ENCODE data around the gene KLRK1.
"Not testable (repeated sequence)": the region's sequence is repeated elsewhere in the genome, so short reads cannot be mapped to it uniquely, and the experiment has no call there.

The KLRK1 gene

GRCh38 chr12:10389904-10390303 is at the start of gene KLRK1:
TSS of gene KLRK1 (minus strand) at chr12:10390041. CDS start at chr12:10388810, 1,231 bp downstream.
- no peak for DNase-seq

DNA sequence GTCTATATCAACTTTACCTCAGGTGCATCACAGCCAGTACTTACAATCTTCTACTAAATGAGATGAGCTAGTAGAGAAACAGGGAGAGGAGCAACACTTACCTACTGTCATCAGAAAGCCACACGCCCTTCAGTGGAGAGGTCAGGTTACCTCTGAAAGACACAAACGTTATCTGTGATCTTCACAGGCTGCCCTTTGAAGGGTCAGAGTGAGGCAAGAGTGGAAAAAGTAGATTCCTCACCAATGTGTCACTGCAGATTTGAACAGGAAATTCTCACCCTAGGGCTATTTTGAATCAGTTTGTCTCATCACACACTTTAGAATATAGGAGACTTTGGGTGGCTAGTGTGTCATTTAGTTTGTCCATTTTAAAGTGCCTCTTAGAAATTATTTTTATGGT is 47.8 kb upstream of the KLRK1 start:
- not testable (repeated sequence) for DNase-seq

DNA sequence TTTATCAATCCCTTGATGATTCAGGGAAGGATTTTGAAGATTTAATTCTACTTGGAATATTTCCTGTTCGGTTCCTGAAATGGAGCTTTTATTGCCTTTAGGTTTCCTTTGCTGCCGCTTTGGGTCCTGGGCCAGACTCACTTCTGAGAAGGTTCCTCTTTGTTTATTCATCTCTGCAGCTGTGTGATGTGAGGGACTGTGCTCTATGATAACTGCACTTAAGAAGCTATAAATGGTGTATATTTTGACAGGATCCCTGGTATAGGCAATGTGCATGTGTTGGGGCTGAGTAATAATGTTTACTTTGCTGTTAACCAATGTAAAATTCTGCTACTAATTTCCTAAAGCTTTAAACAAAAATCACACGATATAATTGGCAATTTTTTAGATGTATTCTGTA is 46.0 kb upstream of the KLRK1 start, which contains the start of gene KLRC2:
Gene KLRC2, minus strand, starts transcription at position 195 of the 400 bp plus-strand sequence. Its CDS starts 24 bp downstream, at position 171.
- DNase-seq: not testable (repeated sequence)

DNA sequence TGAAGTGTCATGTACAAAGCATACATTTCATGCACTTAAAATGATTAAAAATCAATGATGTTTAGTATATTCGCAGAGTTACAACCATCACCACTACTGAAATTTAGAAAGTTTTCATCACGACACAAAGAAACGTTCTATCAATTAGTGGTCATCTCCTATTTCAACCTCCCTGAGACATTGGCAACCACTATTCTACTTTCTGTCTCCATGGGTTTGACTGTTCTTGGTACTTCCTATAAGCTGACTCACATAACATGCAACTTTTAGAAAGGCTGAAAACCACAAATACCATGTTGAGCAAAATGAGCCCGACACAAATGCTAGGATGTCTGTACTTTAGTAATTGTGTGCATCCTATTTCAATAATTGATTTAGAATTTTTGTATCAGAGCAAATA is 40.8 kb upstream of the KLRK1 start:
- not testable (repeated sequence) for DNase-seq

DNA sequence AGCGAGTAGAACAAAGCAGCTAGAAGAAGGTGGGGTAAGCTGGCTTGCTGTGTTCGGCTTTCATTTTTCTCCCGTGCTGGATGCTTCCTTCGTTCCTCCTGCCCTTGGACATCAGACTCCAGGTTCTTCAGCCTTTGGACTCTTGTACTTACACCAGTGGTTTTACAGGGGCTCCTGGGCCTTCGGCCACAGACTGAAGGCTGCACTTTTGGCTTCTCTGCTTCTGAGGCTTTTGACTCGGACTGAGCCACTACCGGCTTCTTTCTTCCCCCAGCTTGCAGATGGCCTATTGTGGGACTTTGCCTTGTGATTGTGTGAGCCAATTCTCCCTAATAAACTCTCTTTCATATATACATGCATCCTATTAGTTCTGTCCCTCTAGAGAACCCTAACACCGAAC is 36.1 kb upstream of the KLRK1 start:
- not testable (repeated sequence) for DNase-seq

- not testable (repeated sequence) for DNase-seq
Observed at GRCh38 chr12:10424260-10424899, 34.5 kb upstream of the KLRK1 start.

DNA sequence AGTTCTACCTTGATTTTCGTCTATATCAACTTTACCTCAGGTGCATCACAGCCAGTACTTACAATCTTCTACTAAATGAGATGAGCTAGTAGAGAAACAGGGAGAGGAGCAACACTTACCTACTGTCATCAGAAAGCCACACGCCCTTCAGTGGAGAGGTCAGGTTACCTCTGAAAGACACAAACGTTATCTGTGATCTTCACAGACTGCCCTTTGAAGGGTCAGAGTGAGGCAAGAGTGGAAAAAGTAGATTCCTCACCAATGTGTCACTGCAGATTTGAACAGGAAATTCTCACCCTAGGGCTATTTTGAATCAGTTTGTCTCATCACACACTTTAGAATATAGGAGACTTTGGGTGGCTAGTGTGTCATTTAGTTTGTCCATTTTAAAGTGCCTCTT is 32.3 kb upstream of the KLRK1 start:
- not testable (repeated sequence) for DNase-seq

GRCh38 chr12:10420334-10420733 is 30.5 kb upstream of the KLRK1 start, which contains the start of gene KLRC3:
TSS of gene KLRC3 (minus strand) at chr12:10420595. CDS start at chr12:10420550, 45 bp downstream.
- not testable (repeated sequence) for DNase-seq

DNA sequence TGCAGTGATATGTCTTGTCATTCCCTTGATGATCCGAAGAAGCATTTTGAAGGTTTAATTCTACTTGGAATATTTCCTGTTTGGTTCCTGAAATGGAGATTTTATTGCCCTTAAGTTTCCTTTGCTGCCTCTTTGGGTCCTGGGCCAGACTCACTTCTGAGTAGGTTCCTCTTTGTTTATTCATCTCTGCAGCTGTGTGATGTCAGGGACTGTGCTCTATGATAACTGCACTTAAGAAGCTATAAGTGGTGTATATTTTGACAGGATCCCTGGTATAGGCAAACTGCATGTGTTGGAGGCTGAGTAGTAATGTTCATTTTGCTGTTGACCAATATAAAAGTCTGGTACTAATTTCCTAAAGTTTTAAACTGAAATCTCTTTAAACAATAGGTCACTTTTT is 19.6 kb upstream of the KLRK1 start, which contains the start of gene KLRC4:
Gene KLRC4, minus strand, starts transcription at position 366 of the 400 bp plus-strand sequence. Its CDS starts 182 bp downstream, at position 184.
- no peak for DNase-seq

DNA sequence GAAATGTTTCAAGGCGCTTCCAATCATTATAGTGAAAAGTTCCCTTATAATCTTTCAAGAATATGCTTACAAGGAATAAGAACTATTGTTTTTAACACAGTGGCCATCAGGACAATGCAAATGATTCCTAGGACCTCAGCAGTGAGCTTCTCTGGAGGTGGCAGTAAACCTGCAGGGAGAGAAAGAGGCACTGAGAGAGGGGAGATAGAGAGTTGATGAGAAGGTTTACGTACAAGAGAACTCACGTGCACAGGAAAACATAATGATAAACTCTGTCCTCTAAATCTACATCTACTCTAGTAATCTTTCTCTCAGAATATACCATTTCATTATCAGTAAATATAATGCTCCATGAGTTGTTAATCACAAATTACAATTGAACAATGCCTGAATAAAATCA is 19.0 kb upstream of the KLRK1 start:
- no peak for DNase-seq

DNA sequence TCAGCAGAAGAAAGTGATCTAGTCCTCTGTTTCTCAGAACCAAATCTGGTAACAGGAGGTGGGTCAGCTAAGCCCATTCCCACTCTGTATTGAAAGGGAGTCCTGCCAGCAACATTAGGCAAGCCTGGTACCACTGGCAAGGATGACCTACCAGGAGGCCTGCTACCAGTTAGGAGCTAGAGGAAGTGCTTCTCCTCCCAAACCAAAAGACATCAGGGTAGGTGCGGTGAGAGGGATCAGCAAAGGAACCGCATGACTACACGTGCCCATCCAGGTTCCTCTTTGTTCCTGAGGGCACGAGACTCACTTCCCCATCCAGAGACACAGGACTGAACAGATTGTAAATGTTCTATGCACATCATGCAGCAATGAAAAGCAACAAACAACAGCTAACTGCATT is 16.9 kb upstream of the KLRK1 start:
- DNase-seq: no peak

GRCh38 chr12:10405294-10405693 is 15.5 kb upstream of the KLRK1 start:
- no peak for DNase-seq

DNA sequence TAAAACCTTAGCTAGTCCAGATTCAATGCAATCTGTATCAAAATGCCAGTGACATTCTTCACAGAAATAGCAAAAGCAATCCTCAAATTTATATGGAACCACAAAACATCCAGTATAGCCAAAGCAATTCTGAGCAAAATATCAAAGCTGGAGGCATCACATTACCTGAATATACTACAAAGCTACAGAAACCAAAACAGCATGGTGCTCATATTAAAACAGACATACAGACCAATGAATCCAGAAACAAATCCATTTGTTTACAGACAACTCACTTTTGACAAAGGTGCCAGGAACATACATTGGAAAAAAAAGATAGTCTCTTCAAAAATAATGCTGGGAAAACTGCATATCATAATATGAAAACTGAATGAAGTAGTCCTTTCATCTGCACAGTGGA is 15.0 kb upstream of the KLRK1 start:
- no peak for DNase-seq

DNA sequence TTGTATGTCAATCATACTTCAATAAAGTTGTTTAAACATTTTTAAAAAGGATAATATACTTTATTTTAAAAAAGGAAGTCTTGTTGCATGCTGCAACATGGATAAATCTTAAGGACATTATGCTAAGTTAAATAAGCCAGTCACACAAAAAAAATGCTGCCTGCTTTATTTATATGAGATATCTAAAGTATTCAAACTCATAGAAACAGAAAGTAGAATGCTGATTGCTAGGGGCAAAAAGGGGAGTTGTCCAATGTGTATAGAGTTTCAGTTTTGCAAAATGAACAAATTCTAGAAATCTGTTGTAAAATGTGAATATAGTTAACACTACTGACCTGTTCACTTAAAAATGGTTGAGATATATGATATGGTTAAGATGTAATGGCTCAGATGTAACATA is 11.0 kb upstream of the KLRK1 start:
- no peak for DNase-seq

DNA sequence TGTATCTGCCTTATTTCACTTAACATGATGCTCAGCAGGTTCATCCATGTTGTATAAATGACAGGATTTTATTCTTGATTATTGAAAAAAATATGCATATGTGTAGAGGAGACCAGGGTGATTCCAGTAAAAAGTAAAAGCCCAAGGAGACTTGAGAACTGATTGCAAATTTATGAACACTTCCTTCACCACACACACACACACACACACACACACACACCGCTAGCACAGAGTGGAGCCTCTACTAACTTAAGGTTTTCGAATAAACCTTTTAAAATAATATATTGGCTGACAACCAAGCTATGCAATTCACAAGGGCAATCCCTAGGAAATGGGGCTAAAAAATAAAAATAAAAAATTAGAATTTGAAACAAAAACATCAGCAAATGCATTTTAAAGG is 8.3 kb upstream of the KLRK1 start:
- DNase-seq: no peak

DNA sequence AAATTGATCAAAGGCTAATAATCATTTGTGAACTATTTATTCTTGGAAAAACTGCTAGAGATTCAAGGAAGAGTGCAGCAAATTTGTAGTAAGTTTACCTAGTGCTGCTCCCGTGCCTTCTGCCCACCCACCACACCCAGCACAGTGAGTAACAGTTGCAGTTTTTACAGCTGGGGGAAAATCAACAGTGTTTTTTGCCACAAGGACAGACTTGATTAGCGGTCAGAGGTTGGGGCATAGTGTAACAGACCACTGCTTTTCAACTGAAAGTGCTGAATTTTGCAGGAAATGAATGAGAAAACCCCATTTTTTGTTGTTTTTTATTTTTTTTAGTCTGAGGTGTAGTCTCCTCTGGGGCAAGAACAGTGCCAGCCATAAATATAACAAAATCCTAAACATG is 7.5 kb upstream of the KLRK1 start:
- DNase-seq: no peak

DNA sequence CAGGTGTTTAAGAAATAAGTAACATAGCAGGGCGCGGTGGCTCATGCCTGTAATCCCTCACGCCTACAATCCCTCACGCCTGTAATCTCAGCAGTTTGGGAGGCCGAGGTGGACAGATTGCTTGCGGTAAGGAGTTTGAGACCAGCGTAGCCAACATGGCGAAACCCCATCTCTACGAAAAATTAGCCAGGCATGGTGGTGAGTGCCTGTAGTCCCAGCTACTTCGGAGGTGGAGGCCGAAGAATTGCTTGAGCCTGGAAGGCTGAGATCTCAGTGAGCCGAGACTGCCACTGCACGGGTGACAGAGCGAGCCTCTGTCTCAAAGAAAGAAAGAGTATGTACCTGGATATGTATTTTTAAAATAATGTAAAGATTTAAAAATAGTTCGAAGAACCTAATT is 6.3 kb upstream of the KLRK1 start:
- DNase-seq: not testable (repeated sequence)

DNA sequence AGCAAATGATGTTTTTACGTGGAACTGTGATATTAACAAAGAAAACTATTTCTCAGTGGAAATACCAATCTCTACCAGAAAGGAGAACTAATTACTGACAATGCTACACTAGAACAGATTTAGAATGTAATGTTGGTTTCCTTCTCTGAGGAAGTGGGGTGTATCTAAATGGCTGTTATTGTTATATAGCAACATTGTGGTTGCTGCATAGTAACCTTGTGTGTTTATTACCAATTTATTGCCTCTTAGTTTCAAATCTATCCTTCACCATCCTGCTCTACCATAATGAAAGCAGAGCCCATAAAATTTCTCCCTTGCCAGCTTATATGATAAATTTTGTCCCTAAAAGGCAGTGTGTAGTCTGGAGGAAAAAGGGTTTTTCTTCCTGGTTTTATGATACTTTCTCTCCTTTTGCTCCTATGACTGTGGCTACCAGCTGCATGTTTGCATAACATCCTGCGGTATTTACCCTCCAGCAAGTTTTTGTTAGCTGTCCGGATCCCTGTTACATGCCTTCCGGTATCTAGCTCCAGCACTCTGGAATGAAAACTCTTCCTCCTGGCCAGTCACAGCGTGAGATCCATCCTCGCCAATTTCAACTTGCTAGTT is 5.7 kb upstream of the KLRK1 start:
- peak; percentile 74 for DNase-seq

- DNase-seq: not testable (repeated sequence)
Observed at GRCh38 chr12:10394531-10395152, 4.8 kb upstream of the KLRK1 start.

DNA sequence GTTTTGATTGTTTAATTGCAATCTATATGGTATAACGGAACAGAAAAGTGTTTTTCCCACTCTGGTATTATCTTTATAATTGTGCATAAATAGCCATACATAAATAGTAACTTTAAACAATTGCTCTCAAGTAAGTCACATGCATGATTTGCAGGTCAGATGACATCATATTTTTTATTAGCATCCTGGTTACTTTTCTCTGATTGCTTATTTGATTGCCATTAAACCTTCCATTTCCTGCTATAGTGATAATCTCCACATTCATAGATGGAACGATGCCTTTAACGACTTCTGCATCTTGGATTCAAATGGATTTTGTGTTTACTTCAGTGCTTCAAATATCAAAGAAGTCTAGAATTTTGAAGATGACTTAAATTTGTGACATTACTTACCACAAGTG is 3.5 kb upstream of the KLRK1 start:
- no peak for DNase-seq

DNA sequence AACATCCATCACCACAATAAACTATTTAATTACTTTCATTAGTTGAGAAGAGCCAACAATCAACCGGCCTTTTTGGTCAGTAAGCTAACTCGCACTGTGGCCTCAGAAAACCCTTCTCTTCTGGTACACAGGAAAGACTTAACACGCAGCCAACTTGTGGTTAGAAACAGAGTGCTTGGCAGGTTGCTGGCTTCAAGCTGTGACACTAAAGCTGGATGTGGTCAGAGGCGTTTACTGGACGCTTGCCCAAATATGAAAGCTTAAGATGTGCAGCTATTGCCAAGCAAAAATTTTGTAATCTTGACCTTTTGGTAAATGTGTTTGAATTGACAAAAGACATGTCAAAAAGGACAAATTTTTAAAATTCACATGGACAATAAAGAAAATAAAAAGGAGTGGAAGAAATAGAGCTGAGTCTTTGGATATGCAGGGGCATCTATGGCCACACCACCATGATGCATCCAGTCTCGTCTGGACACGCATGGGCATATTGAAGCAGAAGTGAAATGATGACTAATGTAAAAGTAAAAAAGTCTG is 2.6 kb upstream of the KLRK1 start:
- DNase-seq: no peak

DNA sequence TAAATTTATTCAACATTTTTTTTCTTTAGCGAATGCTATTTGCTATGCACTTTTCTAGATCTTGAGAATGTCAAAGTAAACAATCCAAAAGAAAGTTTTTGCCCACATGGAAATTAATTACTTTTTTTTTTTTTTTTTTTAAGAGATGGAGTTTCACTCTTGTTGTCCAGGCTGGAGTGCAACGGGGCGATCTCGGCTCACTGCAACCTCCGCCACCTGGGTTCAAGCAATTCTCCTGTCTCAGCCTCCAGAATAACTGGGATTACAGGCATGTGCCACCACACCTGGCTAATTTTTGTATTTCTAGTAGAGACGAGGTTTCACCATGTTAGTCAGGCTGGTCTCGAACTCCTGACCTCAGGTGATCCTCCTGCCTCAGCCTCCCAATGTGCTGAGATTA is 1.1 kb upstream of the KLRK1 start:
- not testable (repeated sequence) for DNase-seq

DNA sequence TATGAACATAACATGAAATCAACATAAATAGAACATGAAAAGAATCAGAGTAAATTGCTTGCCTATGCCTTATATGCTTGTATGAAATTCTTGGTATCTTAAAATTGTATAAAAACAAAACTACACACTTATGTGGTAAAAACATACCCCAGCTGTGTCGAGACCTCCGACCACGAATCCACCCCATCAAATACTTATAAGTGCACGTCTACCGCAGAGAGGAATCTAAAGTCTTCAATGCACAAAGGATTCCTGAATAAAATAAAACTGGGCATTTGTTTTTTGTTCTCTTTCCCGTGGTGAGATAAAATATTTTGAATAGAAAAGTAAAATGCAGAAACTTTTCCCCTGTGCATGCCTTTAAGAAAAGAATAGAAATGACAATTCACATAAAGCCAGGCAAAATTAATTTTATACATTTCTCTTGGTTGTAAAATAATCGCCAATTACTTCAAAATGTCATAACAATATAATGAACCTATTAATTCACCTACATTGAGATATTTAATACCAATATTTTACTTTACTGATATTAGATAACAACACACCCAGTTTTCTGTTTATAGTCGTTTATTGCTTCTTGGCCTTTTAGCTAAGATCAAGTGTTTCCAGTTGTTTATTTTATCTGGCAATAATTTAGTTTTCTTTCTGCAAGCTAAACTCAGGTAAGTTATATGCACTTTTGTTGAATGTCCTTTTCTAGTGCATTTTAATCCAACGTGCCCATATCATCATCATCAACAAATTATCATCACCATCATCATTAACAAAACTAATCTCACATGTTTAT is 1.0 kb downstream of the KLRK1 start:
- no peak for DNase-seq

All from amniotic stem cell (primary cell).